Fibroblast of skin of scalp (primary cell): ENCODE data around the gene FGFR3.

ENCODE experiments used
- DNase-seq: peaks from one replicate; pipeline ENCODE4 v3.0.0-alpha.2; 2013

The FGFR3 gene

DNA sequence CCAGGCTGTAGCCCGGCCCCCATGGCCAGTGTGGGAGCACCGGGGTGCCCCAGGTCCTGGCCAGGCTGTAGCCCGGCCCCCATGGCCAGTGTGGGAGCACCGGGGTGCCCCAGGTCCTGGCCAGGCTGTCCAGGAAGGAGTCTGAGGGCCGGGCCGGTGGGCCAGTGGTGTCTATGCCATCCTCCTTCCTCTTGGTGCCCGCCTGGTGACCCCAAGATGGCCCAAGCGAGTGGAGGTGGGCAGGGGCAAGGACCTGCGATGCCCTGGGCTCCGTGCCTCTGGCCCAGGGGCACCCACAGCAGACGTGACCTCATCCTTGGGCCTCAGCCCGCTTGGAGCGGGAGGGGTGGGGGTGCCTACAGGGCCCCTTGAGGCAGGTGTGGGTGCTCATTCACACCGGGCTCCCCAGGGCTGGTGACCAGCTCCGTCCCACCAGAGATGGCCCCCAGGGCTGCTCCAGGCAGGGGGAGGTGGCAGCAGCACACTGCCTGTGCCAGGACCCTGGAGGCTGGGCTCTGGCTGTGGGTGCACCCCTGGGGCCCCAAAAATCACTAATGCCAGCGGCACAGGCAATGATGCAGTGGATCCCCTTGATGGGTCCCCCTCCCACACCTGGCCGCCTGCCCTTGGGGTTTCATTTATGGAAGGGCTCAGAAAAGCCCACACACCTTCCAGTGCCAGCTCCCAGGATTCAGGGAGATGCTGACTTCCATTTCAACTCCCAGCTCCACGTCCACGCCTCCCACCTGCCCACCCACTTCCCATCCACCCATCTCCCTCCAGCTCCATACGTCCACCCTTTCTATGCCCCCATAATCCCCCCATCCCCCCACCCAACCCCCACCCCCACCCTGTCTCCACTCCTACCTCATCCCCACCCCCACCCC lies 36.0 kb upstream of the FGFR3 start:
- DNase-seq: no peak

DNA sequence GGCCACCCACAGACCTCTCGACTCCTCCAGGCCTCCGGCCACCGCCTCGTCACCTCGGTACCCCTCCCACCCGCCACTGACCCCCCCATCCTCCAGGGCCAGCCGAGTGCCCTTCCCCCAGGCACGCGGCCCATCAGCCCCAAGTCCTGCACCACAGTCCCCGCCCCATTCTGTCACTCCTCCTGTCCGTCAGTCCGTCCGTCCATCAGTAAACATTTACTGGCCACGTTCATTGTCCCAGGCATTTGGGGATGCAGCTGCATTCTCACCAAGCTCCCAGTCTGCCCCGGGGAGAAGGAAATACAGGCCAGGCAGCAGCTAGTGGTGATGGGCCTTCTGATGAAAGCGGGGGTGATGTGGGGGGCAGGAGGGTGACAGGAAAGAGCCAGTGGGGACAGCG lies 35.3 kb upstream of the FGFR3 start:
- DNase-seq: no peak

DNA sequence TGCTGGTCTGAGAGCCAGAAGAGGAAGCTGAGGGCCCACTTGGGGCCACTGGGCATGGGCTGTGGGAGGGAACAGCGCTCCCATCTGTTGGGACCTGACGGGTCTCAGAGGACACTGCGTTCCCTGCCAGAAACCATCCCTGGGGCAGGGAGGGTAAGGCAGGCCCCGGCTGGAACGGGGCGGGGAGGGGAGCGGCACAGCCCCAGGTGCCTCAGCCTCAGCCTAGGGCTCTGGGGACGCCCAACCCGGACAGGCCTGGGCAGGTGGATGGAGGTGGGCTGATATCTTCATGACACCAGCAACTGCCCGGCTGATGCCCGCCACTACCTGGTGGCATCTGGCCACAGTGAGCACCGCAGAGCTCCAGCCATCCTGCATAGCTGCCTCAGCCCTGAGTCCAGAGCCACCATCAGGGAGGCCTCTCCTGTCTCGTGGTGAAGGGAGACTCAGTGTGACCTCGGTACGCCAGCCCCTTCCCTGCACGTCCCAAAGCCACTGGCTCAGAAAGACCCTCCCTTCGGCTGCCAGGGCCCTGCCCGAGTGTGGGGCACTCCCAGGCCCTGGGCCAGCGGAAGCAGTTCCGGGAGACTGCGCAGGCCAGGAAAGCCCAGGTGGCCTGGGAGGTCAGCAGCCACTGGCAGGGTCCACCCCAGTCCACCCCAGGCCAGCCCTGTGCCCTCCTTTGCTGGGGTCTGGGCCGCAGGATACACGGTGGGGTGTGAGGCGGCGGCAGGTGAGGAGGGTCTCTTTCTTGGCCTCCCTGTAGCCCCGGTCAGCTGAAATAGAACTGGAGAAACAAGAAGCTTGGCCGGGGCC lies 34.6 kb upstream of the FGFR3 start:
- DNase-seq: no peak

DNA sequence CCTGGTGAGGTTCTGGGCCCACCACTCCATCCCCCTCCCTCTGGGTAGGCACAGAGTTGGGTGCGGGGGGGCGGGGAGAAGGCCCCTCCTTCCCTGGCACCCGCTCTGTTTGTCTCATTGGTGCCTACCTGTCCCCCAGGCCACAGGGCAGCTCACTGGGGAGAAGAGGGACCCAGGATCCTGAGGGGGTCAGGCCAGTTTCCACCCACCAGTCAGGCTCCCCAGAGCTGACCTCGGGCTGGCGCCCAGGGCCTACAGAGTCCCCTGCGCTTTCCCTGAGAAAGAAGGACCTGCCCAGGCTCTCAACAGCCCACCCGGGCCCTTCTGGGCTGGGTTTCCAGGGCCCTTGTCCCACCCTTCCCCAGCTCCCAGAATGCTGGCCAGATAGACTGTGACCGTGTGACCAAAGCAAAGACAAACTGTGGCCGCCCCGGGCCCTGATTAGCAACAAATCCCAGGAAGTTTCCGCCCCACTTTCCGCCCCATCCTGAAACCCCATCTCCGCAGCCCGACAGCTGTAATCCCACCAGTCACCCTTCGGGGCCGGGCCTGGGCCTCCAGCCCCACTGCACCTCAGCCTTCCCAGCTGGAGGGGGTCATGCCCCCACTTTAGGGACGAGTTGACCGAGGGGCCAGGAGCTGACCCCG lies 33.8 kb upstream of the FGFR3 start:
- no peak for DNase-seq

DNA sequence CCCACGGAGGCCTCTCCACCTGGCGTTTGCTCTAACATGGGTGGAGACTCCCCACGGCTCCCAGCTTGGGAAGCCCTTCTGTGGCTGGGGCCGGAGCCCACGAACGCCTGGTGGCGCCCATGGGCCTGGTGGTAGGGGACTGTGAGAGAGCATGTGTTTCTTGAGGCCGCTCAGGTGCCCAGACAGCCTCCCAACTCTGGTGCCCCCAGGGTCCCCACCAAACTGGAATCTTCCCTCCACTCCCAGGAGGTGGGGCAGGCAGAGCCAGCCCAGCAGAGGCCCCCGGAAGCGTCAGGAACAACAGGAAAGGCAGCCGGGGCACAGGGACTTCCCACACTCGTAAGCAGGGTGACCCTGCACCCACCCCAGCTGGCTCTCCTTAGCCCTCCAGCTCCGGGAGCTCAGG lies 33.3 kb upstream of the FGFR3 start:
- DNase-seq: no peak

DNA sequence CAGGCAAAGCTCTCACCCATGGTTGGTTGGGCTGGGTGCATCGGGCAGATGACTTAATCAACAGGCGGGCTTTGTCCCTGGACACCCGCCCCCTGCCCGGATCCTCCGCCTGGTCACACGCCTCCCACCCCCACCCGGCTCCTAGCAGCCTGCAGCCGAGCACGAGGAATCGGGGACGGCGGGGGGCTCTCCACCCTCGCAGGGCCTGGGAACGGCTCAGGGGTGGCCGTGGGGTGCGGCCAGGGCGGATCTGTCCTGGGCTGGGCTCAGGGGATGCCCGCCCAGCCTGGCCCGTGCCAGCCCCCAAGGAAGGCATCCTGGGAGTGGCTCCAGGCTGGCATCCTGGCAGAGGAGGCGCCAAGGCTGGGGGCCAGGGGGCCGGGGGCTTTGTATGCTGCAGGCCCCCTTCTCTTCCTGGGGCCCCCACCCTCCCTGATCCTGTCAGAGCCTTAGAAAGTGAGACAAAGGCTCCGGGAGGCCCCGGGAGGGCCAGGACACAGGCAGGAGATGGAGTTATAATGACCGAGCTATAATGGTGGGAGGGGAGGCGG lies 32.5 kb upstream of the FGFR3 start:
- DNase-seq: no peak

DNA sequence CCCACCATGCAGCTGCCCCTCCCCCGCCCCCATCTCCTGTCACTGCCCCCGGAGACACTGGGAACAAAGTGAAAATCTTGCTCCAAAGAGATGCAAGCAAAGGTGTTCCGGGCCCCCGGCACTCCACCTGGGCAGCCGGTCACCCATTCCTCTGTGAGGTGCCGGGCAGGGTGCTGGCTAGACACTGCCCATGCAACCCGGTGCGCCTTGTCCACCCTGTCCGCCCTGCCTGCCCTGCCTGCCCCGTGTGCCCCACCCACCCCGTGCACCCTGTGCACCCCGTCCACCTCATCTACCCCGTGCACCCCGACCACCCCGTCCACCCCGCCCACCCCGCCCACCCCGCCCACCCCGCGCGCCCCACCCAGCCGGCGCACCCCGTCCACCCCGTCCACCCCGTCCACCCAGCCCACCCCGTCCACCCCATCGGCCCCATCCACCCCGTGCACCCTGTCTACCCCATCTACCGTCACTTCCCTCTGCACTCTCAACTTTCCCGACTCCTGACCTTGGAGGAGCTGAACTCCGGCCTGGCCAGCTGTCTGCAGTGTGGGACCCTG lies 31.9 kb upstream of the FGFR3 start:
- DNase-seq: no peak

DNA sequence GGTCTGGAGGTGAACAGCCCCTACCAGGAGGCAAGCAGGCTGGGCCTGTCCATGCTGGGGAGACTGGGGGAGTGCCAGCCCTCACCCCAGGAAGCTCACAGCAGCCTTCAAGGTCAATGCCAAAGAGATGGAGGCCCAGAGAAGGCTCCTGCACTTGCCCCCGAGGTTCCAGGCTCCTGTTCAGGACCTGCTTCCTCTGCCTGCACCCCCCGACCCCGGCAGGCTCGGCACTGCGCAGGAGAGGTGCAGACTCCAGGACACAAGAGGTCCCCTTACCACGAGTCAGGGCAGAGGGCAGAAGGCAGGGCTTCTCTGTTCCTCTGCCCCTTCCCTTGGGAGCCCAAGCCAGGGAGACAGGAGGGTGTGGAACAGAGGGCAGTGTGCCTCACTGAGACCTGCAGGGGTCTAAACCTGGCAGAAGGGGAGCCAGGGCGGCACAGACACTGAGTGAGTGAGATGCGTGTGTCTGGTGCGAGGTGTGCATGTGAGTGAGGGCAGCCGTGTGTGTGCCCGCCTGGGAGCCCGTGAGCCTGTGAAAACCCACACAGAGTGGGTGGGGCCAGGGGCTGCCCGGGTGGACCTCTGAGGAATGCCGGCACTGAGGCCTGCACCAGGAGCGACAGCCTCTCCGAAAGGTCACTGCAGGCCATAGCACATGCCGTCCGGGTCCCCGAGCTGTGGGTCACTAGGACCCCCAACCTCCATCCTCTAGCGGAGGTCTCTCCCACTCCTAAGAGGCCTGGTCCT lies 30.7 kb upstream of the FGFR3 start:
- no peak for DNase-seq

DNA sequence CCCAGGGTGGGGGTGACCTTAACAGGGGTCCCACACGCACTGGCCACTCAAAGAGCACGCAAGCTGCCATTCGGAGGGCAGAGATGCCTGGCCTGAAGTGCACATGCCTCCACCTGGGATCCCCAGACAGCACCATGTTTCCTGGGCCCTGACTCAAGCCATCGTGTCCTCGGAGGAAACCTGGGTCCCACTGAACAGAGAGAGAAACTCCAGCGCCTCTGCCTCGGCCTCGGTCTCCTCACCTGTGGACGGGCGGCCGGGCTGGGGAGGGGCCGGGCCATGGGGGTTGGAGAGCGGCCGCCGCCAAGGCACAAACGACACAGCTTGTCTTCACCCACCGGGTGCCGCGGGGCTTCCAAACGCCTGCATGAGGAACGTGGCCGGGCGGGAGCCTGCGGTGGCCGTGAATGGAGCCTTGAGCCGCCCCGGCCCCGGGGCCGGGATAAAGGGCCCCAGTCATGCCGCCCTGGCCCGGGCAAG lies 30.0 kb upstream of the FGFR3 start:
- no peak for DNase-seq

DNA sequence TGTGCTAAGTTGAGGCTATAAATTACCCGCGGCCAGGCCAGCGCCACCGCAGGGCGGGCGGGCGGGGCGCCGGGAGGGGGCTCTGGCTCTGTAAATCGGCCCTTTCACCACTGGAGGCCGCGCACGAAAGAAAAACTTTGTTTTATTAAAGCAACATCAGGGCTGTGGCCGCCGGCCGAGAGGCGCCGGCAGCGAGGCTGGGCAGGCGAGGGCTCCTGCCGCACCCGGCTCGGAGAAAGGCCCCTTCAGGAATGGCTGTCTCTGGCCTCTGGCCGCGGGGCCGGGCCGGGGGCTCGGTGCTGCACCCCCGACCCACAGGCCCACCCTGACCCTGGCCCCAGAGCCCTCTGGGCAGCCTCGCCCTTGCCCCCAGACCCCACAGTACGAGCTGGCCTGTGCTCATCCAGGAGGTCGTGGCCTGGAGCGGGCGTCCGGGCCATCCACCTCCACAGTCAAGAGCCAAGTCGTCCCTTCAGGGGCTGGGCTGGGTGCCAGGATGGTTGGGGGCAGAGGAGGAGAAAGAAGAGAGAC lies 29.5 kb upstream of the FGFR3 start:
- DNase-seq: peak; percentile 60

DNA sequence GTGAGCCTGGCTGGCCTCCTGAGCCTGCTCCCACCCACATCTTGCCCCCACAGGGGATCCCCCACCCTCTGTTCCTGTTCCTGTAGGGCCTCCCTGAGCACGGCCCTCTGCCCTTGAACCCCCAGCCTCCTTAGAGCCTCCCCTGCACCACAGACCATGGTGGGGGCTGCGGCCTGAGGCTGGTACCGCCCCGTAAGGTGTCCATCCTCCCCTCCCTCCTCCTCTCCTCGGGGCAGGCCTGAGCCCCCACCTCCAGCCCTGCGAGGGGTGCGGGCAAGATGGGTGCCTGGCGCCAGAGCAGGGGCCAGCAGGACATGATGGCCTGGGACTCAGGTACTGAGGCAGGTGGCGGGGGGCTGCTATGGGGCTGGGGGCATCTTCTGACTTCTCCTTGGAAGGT lies 28.4 kb upstream of the FGFR3 start:
- DNase-seq: no peak

DNA sequence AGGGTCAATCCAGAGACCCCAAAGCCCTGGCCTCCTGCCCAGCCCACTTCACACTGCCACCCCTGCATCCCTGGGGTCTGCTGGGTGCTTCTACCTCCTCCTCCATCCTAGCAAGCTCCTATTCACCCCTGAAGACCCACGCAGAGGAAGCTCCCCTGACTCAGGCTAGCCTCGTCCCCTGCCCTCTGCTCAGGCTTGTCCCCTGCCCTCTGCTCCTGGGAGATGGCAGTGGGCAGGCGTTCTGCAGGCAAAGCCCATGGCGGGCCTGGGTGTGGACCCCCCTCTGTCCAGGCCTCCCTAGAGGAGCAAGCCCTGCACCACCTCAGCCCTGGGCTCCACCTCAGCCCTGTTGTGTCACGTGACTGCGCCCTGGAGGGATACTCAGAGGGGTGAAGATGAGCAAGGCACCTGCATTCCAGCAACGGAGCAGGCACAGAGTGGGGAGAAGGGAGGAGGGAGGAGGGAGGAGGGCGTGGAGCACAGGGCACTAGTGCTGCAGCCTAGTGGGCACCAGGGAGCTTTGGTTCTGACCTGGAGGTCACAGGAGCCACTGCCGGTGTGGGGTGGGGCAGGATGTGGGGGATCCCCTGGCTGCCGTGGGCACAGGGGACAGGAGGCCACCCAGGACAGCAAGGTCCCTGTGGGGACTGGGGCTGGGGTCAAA lies 27.6 kb upstream of the FGFR3 start:
- no peak for DNase-seq

DNA sequence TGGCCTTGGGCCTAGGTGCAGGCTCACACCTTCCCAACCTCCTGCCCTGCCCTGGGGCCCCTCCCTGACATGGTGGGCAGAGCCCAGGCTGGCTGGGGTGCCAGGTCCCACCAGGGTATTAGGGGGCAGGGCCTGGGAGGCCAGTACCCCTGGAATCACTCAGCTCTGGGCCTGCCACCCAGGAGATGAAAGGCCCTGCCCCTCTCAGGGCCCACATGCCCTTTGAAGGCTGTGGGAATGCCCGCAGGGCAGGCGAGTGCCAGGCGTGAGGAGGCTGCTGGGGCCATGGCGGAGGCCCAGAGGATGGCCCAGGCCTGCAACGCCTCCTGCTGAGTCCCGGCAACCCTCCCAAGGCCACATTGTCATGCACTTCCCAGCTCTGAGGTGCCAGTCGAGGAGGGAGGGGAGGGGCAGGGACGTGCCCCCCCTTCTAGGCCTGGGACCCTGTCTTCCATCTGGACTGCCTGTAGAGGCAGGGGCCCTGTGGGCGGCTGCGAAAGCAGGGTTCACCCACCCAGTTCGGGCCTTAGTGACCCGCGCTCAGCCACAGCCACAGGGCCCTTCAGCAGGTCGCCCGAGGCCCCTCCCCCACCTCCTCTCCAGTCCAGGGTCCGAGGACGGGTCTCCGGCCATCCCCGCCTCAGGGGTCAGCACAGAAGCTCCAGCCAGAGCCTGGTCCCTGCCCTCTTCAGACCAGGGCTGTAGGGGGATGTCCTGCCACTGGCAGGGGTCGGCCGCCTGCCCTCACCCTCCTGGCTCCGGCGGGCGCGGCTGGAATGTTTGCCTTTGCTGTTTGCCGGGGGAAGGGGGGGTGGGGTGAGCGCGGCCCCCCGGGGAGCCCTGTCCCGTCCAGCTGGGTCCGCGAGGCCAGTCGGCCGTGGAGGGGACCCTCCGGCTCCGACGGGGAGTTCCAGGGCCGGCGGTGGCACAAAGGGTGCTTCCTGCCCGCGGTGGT lies 26.7 kb upstream of the FGFR3 start:
- no peak for DNase-seq

DNA sequence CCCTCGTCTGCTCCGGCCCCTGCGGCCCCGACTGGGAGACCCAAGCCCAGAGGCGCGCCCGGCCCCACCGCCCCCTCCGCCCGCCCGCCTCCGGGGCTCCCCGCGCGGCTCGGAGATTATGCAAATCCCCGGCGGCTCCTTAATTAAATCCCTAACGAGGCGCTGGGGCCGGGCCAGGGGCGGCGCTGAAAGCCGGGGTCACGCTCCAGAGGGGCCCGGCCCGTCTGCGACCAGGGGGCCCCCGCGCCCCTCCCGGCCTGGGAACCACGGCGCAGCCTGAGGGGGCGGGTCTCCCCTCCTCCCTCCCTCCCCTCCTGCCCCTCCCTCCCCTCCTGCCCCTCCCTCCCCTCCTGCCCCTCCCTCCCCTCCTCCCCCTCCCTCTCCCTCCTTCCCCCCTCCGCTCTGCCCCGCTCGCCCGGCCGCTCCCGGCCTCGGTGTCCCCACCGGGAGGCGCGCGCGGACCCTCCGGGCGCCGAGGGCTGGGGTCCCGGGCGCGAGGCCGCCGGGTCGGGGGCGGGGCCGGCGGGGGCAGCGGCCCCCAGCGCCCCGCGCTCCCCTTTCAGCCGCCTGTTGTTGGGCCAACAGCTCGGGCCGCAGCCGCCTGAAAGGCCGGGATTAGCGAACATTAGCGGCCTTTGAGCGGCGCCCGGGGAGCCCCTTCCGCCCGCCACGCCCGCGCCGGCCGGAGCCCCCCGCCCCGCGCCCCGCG lies 25.9 kb upstream of the FGFR3 start:
- DNase-seq: peak; percentile 39

DNA sequence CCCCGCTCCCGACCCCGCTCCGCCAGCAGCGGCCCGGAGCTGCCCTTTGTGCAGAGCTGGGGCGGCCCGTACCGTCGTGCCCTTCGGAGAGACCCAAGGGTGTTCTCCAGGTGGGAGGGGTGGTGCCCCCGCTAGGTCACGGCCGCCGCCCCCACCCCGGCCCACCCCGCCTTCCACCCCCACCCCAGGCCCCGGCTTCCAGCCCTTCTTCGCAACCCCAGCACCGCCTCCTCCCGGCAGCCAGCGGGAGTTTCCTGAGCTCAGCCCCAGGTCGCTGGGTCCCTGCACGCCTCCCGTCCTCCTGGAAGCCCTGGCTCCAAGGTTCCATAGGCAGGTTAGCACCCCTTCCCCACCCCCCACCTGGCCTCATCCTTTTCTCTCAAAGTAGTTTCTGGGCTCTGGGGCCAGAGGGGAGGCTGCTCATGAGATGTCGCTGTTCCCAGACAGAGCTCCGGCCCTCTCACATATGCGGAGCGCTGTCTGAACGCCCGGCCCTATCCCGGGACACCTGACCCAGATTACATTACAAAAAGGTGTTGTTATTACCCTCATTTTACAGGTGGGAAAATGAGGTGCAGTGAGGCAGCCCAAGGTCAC lies 25.2 kb upstream of the FGFR3 start:
- DNase-seq: peak; percentile 48

DNA sequence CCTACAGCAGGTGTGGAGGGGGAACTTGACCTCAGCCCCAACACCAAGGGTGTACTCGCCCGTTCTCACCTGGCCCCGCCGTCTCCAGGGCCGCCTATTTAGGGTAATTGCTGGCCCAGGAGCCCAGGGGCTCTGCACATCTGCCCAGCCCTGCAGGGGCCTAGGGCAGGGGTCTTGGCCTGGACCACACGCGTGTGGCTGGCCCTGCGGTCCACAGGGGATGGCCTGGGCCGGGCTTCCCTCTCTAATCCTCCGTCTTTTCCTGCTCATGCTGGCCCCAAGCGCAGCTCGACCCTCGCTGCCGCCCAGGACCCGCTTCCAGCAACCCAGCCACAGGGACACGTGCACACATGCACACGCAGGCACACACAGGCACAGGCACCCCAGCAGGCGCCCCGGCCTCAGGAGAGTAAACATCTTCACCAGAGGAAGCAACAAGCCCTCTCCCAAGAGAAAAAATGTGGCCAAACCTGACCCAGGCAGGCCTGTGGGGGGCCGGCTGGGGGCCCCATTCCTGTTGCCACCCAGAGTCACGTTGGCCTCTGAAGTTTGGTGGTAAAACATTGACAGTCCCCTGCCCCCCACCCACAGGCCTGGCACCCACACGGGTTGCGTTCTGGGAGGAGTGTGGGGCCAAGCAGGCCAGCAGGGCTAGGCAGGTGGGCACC lies 24.6 kb upstream of the FGFR3 start:
- DNase-seq: no peak

DNA sequence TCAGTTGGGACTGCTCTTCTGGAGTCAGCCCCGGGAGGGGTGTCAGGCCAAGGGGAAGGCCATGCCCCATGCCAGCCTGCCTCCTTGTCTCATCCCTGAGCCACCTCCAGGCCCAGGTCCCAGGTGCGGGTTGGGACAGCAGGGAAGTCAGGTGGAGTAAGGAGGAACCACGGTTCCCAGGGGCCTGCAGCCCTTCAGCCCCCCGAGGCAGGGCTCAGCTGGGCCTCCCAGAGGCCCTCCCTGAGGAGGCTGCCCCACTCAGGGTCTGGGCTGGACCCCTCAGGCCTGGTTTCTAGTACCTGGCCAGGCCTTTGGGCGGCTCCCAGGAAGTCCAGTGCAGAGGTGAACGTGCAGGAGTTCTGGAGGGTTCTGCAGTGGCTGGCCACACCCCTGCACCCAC lies 23.4 kb upstream of the FGFR3 start:
- DNase-seq: no peak

DNA sequence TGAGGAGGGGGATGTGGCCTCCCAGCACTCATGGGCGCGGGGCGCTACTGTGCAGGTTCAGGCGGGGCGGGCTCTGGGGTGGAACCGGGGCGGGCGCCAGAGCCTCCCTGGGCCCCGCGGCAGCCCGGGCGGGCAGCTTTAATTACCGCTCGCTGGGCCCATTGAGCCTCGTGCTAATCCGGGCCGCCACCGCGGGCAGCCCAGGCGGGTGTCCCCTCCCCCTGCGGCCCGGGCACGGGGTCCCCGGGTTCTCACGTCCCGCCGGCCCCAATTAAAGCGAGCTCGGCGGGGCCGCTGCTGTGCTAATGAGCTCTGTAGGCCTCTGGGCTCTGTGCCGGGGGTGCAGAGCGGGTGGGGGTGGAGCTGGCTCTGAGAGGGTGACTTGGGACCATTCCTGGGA lies 22.8 kb upstream of the FGFR3 start:
- no peak for DNase-seq
